CD4-positive, alpha-beta T cell treated with Interleukin-17A for 1 hour (primary cell): ENCODE data around the gene PPARA.
A peak's percentile ranks its signal among the peaks of the same experiment; 100 is the strongest.

Source experiments
- DNase-seq: peaks from one replicate; pipeline ENCODE4 v3.0.0-alpha.2; 2020

PPARA gene

DNA sequence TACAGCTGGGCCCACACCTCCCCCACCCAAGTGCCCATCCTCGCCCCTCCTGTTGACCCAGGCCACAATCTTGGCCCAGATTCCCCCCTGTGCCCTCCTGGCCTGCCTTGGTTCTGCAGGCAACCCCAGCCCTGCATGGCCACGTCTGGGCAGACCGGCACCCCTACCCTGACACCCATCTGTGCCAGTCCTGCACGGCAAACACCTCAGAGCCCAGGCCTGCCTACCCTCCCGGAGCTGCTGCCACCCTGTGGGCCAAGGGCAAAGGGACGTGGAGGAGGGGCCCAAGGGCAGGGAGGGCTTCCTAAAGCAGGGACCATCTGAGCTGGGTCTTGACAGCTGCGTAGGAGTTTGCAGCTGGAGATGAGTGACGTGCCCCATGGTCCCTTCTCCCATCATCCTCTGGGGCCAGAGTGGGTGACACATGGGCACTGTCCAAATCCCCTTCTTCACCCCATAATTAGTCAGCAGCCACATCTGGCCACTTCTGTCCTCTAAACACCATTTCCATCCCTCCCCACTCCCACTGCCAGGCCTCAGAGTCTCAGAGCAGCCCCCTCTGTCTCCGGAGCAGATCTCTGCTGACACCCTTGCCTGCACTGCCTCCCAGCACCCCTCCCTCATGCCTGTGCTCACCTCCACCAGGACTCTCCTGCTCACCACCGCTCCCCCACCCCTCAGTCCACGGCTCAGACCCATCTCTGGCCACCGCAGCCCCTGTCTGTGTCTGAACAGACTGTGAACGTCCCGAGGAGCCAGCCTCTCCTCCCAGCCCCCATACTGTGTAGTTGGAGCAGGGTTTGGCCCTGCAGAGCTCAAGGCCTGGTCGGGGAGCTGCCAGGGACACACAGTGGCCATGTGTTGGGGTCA lies 35.6 kb upstream of the PPARA start:
- no peak for DNase-seq

DNA sequence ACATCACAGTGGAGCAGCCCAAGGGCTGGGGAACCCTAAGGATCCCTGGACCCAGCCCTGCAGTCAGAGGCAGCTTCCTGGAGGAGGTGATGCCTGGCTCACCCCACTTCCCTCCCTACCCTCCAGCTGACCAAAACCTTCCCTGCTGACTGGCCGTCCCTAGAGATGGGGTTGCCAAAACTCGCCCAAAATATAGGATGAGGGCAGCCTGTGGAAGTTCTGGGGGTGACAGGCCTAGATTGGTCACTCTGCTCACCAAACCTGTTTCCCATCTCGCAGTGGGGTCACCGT lies 35.0 kb upstream of the PPARA start:
- DNase-seq: no peak

- DNase-seq: no peak
Observed at GRCh38 chr22:46115755-46116490, 34.4 kb upstream of the PPARA start.

- DNase-seq: peak; percentile 87
Observed at GRCh38 chr22:46116491-46116958, 33.8 kb upstream of the PPARA start.

GRCh38 chr22:46117206-46118199 lies 32.8 kb upstream of the PPARA start:
- DNase-seq: no peak

- DNase-seq: no peak
Observed at GRCh38 chr22:46119093-46119728, 31.1 kb upstream of the PPARA start.

DNA sequence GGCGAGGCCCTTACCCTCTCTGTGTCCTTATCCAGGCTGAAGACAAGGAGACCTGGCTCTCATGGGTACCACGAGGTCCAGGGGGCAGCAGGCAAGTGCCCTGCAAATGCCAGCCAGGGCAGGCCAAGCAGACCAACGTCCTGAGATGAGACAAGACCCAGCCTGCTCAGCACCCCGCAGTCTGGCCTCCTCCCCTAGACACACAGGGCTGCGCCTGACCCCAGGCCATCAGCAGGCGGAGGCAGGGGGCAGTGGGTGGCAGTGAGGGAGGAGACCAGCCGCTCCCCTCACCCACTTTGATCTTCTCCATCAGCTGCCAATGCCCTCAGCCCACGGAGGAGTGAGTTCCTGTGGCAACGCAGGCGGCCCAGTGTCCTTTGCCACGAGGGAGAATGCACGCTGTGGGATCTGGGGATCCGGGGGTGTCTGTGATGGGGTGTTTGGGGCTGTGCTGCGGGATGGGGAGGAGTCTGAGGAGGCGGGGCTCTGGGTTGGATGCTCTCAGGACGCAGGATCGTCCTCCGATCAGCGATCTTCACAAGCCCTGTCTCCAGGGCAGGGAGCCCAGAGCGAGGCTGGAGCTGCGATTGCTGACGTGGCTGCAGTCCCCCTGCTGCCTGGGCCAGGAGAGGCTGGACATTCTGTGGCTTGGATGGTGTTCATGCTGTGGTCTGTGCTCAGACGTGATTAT lies 30.5 kb upstream of the PPARA start:
- no peak for DNase-seq

GRCh38 chr22:46120420-46120737 lies 29.9 kb upstream of the PPARA start:
- DNase-seq: no peak

GRCh38 chr22:46121079-46121478 lies 29.2 kb upstream of the PPARA start:
- no peak for DNase-seq

- DNase-seq: no peak
Observed at GRCh38 chr22:46121523-46122287, 28.6 kb upstream of the PPARA start.

- DNase-seq: peak; percentile 67
Observed at GRCh38 chr22:46122511-46122971, 27.8 kb upstream of the PPARA start.

- no peak for DNase-seq
Observed at GRCh38 chr22:46122980-46123693, 27.2 kb upstream of the PPARA start.

- DNase-seq: no peak
Observed at GRCh38 chr22:46123694-46124382, 26.5 kb upstream of the PPARA start.

DNA sequence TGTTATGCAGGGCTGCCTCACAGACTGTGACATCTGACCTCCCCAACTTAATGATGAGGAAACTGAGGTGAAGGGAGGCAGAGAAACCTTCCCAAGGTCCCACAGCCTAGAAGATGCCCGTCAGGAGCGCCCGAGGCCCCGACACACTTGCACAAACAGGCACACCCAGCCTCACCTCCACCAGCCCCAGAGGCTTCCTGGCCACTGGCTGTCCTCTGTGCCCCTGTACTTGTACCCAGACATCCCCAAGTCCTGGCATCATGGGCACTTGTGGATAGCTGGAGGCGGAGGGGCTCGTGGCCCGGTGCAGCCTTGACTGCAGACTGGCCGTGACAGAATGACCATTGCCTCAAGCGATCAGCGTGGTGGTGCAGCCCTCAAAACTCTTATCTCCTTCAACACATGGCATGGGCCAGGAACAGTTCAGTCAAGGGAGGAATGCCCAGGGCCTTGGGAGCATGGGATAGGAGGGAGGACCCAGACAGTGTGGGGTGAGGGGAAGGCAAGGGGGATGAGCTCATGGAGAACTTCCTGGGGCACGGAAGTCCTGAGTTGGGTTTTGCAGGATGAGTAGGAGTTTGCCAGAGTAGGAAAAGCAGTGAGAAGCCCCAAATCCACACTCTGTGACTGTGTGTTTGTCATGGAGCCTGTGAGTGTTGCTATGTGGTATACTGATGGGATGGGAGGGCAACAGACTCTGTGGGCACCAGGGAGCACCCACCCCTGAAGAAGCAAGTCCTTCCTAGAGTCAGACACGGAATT lies 25.8 kb upstream of the PPARA start:
- DNase-seq: no peak

- no peak for DNase-seq
Observed at GRCh38 chr22:46125311-46125710, 25.0 kb upstream of the PPARA start.

DNA sequence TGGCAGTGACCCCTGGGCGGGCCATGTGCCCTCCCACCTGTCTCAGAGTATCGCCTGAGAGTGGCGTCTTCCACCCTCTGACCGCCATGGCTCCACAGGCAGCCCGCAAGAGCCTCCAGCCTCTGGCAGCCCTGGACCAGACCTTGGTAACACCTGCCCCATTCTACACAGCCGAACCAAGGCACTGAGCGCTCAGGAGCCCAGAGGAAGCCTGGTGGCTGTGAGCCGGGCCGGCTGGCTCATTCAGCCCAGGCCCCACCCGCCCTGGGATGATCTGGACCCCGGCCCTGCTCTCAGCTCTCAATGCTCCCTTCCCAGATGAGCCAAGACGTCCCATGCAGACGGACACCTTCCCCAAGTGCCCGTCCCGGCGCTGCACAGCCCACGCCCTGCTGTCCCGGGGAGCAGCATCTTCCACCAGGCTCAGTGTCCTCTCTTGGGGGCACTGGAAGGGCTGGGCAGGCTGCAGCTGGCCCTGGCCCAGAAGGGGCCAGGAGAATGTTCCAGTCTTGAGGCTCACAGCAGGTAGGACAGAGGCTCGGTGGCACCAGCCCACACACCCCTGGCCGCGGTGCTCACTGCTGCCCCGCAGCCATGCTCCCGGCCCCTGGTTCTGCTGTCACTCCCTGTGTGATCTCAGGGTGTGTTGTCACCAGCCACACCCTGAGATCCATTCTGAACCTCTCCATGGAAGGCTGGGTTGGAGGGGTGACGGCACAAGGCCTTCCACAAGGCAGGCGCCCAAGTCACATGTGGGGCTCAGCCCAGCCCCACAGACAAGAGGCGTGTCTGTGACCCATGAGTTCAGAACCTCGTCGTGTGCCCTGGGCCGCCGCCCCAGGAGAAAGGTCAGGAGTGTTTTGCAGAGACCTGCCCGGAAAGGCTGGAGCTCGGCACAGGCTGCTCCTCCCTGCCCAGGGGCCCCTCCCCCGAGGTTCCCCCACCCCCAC lies 24.2 kb upstream of the PPARA start:
- no peak for DNase-seq

DNA sequence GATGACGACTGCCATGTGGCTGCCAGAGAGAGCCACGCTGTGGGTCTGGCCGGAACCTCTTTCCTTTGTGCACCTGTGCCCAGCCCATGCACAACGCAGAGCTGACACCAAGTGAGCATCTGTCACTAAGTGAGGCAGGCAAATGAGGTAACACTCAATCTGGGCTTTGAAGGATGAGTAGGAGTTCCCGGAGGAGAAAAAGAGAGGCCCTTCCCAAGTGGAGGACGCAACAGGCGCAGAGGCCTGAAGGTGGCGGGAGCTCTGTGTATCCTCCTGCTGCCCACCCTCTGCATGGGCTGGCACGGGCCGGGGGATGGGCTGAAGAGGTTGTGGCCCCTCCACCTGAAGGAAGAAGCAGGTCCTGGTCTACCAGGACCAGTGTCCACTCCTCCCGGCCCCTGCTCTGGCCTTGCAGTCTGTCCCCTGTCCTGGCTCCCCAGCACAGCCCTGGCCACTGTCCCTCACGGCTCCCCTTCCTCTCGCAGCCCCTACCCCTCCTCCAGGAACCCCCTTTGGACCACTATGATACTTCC lies 23.4 kb upstream of the PPARA start:
- DNase-seq: no peak

DNA sequence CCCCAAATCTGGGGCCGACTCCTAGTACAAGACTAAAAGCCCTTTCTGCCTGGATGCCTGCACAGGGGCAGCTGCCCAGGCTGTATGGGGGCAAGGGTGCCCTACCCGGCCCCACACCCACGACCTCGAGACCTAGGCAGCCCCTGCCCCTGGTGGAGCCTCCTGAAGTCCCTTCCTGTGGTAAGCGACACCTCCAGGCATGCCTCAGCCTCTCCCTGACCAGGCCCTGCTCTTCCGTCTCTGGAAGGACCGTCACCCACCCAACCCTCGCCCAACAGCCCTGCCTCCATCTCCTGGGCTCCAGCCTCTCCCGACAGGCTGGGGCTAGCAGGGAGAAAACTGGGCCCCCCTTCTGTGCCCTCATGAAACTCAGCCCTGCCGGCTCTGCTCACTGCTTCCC lies 22.8 kb upstream of the PPARA start:
- DNase-seq: no peak
